GM21526 (cell line): ENCODE data around the gene BDH1.
A peak's percentile ranks its signal among the peaks of the same experiment; 100 is the strongest.
"Not testable (repeated sequence)": the region's sequence is repeated elsewhere in the genome, so short reads cannot be mapped to it uniquely, and the experiment has no call there.

Experiments used
- ATAC-seq: cut with Tn5 transposase; IDR thresholded peaks from one replicate; pipeline ENCODE4 v1.9.1; 2021; ENCODE audit warnings: moderate library complexity; ENCODE audit not compliant: unreplicated experiment, low FRiP score

The BDH1 gene, protein sequence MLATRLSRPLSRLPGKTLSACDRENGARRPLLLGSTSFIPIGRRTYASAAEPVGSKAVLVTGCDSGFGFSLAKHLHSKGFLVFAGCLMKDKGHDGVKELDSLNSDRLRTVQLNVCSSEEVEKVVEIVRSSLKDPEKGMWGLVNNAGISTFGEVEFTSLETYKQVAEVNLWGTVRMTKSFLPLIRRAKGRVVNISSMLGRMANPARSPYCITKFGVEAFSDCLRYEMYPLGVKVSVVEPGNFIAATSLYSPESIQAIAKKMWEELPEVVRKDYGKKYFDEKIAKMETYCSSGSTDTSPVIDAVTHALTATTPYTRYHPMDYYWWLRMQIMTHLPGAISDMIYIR

GRCh38 chr3:197555281-197556261, at the start of gene BDH1:
Gene BDH1 (minus strand): TSS chr3:197555968. CDS start chr3:197546443, 9,525 bp downstream.
- peak; percentile 40 for ATAC-seq

DNA sequence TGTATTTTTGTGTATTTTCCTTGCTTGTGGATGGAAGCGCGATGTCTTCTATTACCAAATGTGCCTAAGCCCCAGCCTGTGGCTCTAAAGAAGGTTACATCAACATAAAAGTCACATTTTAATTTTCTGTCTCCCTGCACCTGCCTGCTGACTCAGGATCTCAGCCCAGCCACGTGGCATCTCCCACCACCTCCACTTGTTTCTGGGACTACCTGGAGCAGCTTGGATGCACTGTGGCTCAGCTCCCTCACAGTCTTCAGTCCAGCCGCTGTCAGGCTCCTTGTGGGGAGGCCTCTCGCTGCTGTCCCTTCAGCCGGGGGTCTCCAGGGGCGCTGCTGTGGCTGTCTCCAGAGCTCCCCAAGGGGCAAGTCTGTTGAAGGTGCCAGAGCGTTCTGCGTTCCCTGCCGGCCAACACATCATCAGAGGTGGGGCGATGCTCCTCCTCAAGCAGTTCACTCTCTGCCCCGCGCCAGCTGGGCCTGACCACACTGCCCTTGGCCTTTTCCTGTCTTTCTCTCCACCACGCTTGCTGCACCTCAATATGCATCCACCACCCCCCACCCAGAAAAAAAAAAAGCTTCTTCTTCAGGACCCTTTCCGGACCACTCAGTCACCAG, 47.7 kb upstream of the BDH1 start:
- no peak for ATAC-seq

DNA sequence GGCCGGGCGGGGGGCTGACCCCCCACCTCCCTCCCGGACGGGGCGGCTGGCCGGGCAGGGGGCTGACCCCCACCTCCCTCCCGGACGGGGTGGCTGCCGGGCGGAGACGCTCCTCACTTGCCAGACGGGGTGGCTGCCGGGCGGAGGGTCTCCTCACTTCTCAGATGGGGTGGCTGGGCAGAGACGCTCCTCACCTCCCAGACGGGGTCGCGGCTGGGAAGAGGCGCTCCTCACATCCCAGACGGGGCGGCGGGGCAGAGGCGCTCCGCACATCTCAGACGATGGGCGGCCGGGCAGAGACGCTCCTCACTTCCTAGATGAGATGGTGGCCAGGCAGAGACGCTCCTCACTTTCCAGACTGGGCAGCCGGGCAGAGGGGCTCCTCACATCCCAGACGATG, 46.6 kb upstream of the BDH1 start:
- not testable (repeated sequence) for ATAC-seq

DNA sequence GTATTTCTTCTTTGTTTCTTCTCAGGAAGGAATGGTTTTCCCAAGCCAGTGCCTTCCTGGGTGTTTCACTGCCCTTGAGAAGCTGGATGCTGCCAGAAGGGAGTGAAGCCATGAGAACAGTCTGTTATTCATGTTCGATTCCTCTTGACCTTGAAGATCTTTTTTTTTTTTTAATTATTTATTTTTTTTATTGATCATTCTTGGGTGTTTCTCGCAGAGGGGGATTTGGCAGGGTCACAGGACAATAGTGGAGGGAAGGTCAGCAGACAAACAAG, 45.7 kb upstream of the BDH1 start:
- not testable (repeated sequence) for ATAC-seq

GRCh38 chr3:197600796-197601565, 45.2 kb upstream of the BDH1 start:
- no peak for ATAC-seq

- ATAC-seq, result peak; percentile 76
These were observed 43.5 kb upstream of the BDH1 start for GRCh38 chr3:197599089-197599765.

DNA sequence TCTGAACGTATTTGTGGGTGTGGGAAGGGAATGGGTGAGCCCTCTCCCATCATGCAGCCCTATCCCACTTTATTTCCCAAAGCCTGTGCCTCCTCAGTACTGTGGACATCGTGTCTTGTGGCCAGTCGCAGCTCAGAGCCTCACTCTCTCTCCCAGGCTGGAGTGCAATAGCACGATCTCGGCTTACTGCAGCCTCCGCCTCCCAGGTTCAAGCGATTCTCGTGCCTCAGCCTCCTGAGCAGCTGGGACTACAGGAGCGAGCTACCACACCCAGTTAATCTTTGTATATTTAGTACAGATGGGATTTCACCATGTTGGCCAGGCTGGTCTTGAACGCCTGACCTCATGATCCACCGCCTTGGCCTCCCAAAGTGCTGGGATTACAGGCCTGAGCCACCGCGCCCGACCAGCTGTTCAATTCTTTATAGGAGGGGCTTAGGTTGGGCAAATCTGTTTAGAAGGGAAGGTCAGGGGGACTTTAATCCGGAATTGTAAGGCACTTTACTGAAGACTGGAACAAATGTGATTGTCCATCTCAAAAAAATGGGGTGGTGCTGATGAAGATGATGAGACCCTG, 42.7 kb upstream of the BDH1 start:
- no peak for ATAC-seq

GRCh38 chr3:197597335-197597734, 41.6 kb upstream of the BDH1 start:
- no peak for ATAC-seq

DNA sequence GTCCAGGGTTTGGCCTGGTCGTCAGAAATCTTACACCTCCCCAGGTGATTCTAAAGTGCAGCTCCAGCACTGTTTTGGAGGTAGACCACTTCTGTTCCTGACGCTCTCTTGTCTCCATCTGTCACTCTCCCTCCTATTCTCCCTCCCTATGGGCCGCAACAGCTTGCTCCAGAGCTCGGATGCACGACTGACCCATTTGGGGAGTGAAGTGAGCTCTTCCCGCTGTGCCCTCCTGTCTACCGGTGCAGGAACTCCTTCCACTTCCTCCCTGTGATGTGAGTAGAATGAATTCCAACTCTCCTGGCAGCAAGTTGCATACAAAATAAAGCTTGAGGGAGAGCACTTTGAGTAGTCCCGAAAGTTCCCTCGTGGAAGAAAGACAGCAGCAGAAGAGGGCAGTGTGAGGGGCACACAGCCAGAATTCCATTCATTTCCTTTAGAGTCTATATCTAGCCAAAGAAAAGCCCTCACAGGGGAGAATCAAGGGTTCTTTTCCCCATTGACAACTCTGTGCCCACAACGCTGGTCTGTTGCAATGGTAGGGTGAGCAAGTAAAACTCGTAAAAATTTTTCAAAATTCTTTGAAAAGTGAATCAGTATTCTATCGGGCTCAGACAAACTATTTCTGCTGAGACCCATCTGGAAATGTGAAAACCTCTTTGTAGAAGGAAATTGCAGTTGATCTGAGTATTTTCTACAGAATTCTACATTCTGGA, 39.9 kb upstream of the BDH1 start:
- no peak for ATAC-seq

GRCh38 chr3:197593046-197593380, 37.2 kb upstream of the BDH1 start:
- no peak for ATAC-seq

DNA sequence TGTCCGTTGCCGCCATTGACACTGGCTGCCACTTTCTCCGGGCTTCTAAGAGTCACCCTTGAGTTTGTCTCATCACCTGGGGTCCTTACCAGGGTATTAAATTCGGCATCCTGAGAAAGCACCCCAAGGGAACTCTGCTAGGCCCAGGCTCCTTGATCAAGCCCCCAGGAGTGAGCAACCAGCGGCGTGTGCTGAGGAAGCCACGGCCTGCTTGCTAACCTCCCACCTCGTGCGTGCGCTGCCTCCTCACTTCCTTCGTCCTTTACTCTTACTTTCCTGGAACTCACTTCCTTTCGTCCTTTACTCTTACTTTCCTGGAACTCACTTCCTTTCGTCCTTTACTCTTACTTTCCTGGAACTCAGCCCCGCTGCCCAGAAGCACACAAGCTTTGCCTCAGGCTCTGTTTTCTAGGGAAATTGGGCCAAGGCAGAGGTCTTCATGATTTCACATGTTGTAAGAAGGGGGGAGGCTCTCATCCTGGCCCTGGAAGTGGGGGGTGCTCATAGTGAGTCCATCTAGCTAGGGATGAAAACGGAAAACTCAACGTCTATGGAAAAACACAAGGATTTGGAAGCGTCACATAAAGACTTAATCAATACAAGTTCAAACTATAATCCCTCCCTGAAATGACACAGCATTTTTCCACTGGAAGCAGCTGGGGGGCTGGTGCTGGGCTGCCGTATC, 36.7 kb upstream of the BDH1 start:
- ATAC-seq, result no peak

- no peak for ATAC-seq
These were observed 36.0 kb upstream of the BDH1 start for GRCh38 chr3:197591816-197592215.

DNA sequence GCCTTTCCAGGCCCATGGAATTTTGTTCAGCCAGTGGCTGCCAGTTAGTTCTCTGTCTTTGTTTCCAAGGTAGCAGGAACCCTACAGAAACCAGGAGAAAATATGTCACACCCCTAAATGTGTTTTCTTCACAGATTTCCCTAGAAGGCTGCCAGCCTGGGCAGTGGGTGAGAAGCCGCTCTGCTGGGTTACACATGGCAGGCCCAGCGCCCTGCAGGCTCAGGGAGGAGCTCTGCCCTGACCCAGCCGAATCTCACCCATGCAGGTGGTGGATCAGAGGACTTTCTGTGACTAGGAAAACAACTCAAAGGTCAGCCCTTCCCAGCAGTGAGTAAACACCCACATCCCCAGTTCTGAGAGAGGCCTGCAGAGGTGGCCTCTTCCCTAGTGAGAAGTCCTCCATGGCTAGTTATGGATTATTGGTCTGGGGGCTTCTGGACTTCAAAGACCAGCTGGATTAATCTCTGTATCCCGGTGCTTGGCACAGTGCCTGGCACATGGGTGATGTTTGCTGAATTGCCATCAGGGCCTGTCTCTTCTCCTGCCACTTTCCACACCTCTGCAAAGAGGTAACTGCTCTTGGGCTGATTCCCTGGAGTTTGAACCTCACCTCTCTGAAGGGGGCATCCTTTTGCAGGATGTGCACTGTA, 34.7 kb upstream of the BDH1 start:
- no peak for ATAC-seq

GRCh38 chr3:197589545-197589944, 33.8 kb upstream of the BDH1 start:
- no peak for ATAC-seq

DNA sequence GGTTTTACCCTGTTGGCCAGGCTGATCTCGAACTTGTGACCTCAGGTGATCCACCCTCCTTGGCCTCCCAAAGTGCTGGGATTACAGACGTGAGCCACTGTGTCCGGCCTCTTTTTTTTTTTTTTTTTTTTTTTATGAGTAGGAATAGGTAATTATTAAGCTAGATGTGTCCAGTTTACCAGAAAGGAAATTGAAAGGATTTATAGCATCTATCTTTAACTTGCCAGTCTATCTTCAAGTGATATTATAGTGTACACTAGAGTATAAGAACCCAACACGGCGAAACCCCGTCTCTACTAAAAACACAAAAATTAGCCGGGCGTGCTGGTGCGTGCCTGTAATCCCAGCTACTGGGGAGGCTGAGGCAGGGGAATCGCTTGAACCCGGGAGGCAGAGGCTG, 31.0 kb upstream of the BDH1 start:
- ATAC-seq, result not testable (repeated sequence)

GRCh38 chr3:197586181-197586580, 30.4 kb upstream of the BDH1 start:
- no peak for ATAC-seq

DNA sequence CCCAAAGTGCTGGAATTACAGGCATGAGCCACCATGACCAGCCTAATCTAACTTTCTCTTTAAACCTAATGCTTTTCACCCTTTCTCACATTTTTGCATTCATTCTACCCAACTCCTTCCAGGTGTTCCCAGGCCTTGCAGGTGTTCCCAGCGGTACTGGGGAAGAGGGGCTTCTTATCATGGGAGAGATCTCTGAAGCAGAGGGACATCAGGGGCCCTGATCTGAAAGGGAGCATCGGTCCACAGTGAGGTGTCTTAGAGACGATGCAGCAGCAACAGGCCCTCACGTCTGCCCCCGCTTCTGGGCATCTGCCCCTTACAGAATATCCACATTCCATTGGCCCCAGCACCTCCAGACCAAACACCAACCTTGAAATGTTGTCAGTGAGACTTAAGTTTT, 29.0 kb upstream of the BDH1 start:
- ATAC-seq, result no peak

- ATAC-seq, result no peak
These were observed 27.6 kb upstream of the BDH1 start for GRCh38 chr3:197583371-197583770.
